Mucosa of rectum (tissue), 2 donors: ENCODE measurements around the gene NRCAM.

ENCODE experiments used
- H3K27ac ChIP-seq, 2 donors: one replicate each; pipeline ENCODE4 v1.7.0; 2013; ENCODE audit warnings: inconsistent platforms in 2 of 2, low read depth in 2 of 2, low read length in 2 of 2
- H3K27me3 ChIP-seq, 2 donors: one replicate each; pipeline ENCODE4 v1.7.0; 2013; ENCODE audit warnings: low read length in 2 of 2; ENCODE audit not compliant: control insufficient read depth in 2 of 2, insufficient read depth in 2 of 2
- H3K36me3 ChIP-seq, 2 donors: one replicate each; pipeline ENCODE4 v1.7.0; 2013; ENCODE audit warnings: low read length in 2 of 2; ENCODE audit not compliant: control insufficient read depth in 2 of 2, insufficient read depth in 2 of 2
- H3K4me1 ChIP-seq, 2 donors: one replicate each; pipeline ENCODE4 v1.7.0; 2013; ENCODE audit warnings: low read length in 2 of 2, mild to moderate bottlenecking in 1 of 2; ENCODE audit not compliant: control insufficient read depth in 2 of 2, insufficient read depth in 2 of 2
- H3K4me3 ChIP-seq, 2 donors: one replicate each; pipeline ENCODE4 v1.7.0; 2013; ENCODE audit warnings: low read length in 2 of 2
- H3K9ac ChIP-seq, 2 donors: one replicate each; pipeline ENCODE4 v1.7.0; 2013; ENCODE audit warnings: low read length in 2 of 2, low read depth in 1 of 2, mild to moderate bottlenecking in 1 of 2
- H3K9me3 ChIP-seq, 2 donors: one replicate each; pipeline ENCODE4 v1.7.0; 2013; ENCODE audit warnings: low read length in 2 of 2; ENCODE audit not compliant: control insufficient read depth in 2 of 2
- donor health status: healthy.
- donor health status: Normal muscosa, but diverticular disease.

The NRCAM gene

DNA sequence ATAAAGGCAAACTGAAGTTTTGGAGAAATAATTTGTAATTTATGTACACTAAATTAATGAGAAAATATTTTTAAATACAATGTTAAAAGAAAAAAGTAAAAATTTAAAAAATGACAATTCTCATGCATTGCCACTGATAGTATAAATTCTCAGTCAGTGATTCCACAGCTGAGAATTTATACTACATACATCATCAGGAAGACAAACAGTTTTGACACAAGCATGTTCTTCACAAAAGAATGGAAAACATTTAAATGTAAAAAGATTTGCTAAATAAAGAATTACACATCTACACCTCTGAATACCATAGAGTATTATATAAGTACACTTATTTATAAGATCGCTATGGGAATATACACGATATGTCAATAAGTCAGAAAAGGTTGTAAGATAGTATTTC lies 225.0 kb downstream of the NRCAM start:
- no peak overlapping the region for H3K4me3 ChIP-seq
- no peaks in the 10 kb centered on the region for H3K36me3 ChIP-seq
- no peaks in the 10 kb centered on the region for H3K4me1 ChIP-seq
- no peak overlapping the region for H3K9ac ChIP-seq
- H3K9me3 ChIP-seq, result no peaks in the 10 kb centered on the region
- H3K27ac ChIP-seq, result no peak overlapping the region
- H3K27me3 ChIP-seq, result no peaks in the 10 kb centered on the region

DNA sequence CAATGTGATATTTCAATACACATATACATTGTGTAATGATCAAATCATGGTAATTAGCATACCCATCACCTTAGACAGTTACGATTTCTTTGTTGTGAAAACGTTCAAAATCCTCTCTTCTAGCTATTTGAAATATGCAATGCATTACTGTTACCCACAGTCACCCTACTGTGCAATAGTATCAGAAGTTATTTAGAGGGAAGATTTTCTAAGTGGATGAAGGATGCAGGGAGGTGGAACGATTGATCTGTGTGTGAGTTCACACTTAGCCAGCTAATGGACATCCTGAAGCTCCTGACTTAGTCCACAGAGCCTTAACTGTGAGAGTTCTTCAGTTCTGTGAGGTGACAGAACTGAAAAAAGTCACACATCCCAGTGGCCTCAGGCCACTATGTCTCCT lies 228.9 kb downstream of the NRCAM start:
- H3K36me3 ChIP-seq, result no peaks in the 10 kb centered on the region
- H3K27ac ChIP-seq, result no peak overlapping the region
- H3K27me3 ChIP-seq, result no peaks in the 10 kb centered on the region
- no peaks in the 10 kb centered on the region for H3K9me3 ChIP-seq
- H3K9ac ChIP-seq, result no peak overlapping the region
- H3K4me3 ChIP-seq, result no peak overlapping the region
- no peaks in the 10 kb centered on the region for H3K4me1 ChIP-seq

DNA sequence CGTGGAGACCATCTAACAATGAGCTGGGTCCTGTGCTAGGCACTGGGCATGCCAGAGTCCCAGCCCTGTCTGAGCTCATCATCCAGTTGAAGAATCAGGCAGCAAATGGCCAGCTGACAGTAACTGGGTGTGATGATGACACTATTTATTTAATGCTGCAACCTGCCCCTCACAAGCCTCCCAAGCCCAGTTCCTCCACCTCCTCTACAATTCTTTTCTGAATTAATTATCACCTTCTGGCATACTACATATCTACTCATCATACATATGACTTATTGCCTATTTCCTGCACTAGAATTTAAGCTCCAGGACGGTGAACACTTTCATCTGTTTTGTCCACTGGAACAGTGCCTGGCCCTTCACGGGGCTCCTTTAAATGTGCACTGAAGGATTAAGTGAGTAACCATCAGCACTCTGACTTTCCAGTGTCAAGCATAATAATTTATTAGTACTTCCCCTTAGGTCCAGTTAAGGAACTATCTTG lies 229.4 kb downstream of the NRCAM start:
- H3K4me3 ChIP-seq, result no peak overlapping the region

DNA sequence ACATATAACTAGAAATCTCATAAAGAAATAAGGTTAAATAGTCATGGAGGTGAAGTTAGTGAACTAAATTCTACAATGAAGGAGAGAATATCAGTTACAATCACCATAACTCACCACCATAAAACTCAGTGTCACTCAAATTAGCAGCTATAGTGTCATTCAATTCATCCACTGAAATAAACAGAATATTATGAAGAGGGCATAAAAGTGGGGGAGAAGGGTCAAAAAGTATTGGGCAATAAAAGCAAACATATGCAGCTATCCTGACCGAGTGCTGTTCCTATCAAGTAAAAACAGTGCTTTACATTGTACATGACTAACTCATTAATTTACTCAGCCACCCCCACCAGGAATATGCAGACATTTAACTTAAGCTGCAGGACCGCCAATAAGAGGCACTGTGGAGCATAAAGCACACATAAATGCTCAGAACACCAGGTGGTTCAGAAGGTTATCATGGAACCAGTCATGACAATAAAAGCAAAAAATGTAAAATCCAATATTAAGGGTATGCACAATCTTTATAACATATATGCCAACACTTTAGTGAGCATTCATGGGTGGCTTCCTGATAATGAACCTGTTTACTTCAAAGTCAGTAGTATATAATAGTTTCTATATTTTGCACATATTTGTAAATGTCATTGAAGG lies 230.6 kb downstream of the NRCAM start:
- Histone ChIP-seq H3K4me3 (no peak overlapping the region), H3K36me3 (no peaks in the 10 kb centered on the region)

More for the DNA sequence above, 229.4 kb downstream of the NRCAM start:
- H3K4me1 ChIP-seq, result no peaks in the 10 kb centered on the region
- H3K9ac ChIP-seq, result no peak overlapping the region
- no peaks in the 10 kb centered on the region for H3K27me3 ChIP-seq
- no peak overlapping the region for H3K27ac ChIP-seq
- no peaks in the 10 kb centered on the region for H3K9me3 ChIP-seq
- no peaks in the 10 kb centered on the region for H3K36me3 ChIP-seq

DNA sequence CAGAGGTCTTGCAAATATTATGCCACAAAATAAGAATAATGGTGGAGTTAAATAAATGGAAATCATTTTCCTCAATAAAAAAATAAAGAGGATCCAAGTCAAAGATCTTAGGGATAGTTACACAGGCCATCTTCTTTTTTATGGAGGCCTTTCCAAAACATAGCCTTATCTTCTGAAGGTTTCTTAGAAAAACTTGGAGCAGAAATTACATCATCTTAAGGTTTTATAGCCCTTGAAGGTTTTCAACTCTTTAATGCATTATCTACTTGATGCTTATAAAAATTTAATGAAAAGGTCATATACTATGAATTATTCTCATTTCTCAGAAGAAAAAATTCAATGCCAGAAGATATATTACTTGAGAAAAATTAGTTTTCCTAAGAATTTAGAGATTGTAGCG lies 231.8 kb downstream of the NRCAM start:
- Histone ChIP-seq H3K4me3 (no peak overlapping the region), H3K27me3 (no peaks in the 10 kb centered on the region), H3K27ac (no peak overlapping the region), H3K36me3 (no peaks in the 10 kb centered on the region), H3K9me3 (no peaks in the 10 kb centered on the region), H3K9ac (no peak overlapping the region), H3K4me1 (no peaks in the 10 kb centered on the region)

More for the DNA sequence above, 230.6 kb downstream of the NRCAM start:
- Histone ChIP-seq H3K27me3 (no peaks in the 10 kb centered on the region), H3K4me1 (no peaks in the 10 kb centered on the region), H3K27ac (no peak overlapping the region), H3K9ac (no peak overlapping the region), H3K9me3 (no peaks in the 10 kb centered on the region)

DNA sequence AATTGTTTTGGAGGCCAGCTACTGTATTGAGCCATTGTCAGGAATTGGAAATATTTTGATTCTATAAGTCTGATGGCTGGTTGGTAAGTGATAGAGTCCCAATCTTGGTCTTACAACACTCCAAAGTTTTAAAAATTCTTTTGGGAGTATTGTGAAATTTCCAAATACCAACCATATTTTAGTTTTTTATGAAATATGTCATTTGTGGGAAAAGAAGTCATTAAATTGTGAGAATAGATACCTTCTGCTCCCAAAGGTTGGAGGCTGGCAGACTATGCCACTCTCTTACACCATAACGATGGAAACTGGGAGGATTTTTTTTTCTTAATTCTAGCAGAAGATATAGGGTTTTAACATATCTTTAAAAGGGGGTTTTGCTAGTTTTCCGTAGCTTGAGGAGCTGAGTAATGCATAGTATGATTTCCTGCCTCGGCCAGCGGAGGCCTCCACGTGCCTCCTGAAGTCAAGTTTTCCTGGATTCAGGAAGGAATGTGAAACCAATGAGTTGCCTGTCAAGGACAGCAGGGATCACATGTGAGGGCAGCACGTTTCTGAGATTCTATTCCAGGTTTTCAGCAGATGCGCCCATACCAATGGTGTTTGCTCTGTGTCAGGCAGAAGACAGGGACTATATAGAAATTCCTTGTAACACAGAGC lies 233.9 kb downstream of the NRCAM start:
- Histone ChIP-seq H3K4me3 (no peak overlapping the region), H3K4me1 (no peaks in the 10 kb centered on the region), H3K36me3 (no peaks in the 10 kb centered on the region), H3K9ac (no peak overlapping the region), H3K27ac (no peak overlapping the region), H3K9me3 (no peaks in the 10 kb centered on the region), H3K27me3 (no peaks in the 10 kb centered on the region)

DNA sequence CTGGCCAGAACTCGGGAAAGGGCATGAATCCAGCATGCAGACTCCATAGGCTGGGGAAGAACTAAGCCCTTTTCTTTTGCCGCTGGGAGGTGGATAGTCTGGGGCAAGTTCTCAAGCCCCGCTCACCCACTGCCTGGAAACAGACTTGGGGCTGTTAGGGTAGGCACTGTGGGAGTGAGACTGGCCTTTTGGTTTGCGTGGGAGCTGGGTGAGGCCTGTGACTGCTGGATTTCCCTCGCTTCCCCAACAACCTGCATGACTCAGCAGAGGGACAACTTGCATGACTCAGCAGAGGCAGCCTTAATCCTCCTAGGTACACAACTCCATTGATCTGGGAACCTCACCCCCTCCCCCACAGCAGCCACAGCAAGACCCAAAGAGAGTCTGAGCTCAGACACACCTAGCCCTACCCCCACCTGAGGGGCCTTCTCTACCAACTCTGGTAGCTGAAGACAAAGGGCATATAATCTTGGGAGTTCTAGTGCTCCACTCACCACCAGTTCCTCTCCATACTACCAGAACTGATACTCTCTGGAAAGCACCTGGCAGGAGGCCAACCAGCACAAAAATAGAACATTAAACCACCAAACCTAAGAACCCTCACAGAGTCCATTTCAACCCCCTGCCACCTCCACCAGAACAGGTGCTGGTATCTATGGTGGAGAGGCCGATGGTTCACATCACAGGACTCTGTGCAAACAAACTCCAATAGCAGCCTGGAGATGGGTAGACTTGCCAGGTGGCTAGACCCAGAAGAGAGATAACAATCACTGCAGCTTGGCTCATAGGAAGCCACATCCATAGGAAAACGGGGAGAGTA lies 244.6 kb downstream of the NRCAM start:
- H3K4me3 ChIP-seq, result no peak overlapping the region
- no peak overlapping the region for H3K27ac ChIP-seq
- no peaks in the 10 kb centered on the region for H3K9me3 ChIP-seq
- H3K9ac ChIP-seq, result no peak overlapping the region
- no peaks in the 10 kb centered on the region for H3K36me3 ChIP-seq
- no peaks in the 10 kb centered on the region for H3K4me1 ChIP-seq
- H3K27me3 ChIP-seq, result no peaks in the 10 kb centered on the region

DNA sequence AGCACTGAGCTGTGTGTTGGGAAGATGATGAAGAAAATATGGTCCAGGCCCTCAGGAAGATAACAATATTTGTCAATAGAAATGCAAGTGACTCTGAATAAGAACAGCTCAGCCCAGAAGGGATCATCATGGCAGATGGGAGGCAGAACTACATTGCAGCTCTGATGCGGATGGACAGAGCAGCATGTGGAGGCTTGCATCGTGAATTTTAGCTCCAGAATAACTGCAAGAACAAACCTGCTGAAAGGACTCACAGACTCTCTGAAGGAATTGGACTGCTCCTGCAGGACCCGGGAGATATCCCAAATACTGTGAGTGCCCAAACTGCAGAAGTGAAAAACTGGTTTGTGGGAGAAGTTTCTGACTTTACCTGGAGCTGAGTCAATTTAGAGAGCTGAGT lies 245.4 kb downstream of the NRCAM start:
- no peaks in the 10 kb centered on the region for H3K4me1 ChIP-seq
- no peak overlapping the region for H3K27ac ChIP-seq
- no peak overlapping the region for H3K9ac ChIP-seq
- no peaks in the 10 kb centered on the region for H3K36me3 ChIP-seq
- H3K27me3 ChIP-seq, result no peaks in the 10 kb centered on the region
- H3K9me3 ChIP-seq, result no peaks in the 10 kb centered on the region
- H3K4me3 ChIP-seq, result no peak overlapping the region

DNA sequence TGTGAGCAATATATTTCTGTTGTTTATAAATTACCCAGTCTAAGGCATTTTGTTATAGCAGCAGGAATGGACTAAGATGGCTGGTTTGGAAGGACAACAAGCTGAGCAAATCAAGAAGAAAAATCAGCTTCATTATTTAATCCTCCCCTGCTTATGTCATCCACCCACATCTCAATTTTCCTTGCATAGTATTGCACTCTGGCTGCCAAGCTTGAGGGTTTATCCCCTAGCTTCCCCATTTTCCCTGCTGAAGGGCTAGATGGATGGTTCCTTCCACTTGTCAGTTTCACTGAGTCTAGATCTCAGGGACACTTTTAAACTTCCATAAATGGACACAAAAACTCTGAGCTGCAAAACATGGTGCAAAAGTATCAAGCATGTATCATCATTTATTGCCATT lies 250.9 kb downstream of the NRCAM start:
- no peak overlapping the region for H3K9ac ChIP-seq
- no peaks in the 10 kb centered on the region for H3K27me3 ChIP-seq
- no peaks in the 10 kb centered on the region for H3K9me3 ChIP-seq
- H3K27ac ChIP-seq, result no peak overlapping the region
- no peak overlapping the region for H3K4me3 ChIP-seq
- H3K4me1 ChIP-seq, result no peaks in the 10 kb centered on the region
- no peaks in the 10 kb centered on the region for H3K36me3 ChIP-seq

DNA sequence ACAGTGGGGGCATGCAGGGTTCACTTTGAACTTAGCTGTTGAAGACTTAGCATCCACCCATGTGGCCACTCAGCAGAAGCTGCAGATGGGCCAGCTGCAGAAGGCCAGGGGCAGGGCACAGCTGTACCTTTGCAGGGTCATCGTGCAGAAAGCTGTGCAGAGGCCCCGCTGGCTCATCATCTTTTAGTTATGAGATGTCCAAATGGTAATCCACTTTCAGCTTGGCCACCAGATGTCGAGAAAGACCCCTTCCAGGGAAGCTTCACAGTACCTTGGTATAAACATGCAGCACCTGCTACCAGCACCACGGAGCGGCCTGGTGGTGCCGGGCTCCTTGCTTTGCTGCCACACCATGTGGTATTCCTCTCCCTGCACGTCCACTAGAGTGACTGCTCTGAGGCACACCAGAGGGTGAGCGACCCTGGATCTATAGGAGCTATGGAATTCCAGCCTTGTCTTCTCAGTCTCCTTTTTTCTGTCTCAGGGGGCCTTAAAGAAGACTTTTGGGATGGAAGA lies 251.9 kb downstream of the NRCAM start:
- no peaks in the 10 kb centered on the region for H3K27me3 ChIP-seq
- no peaks in the 10 kb centered on the region for H3K9me3 ChIP-seq
- no peak overlapping the region for H3K4me3 ChIP-seq
- no peak overlapping the region for H3K9ac ChIP-seq
- H3K36me3 ChIP-seq, result no peaks in the 10 kb centered on the region
- no peaks in the 10 kb centered on the region for H3K4me1 ChIP-seq
- no peak overlapping the region for H3K27ac ChIP-seq
